Ovary (tissue), 9 donors: ENCODE data around the gene EXOSC7. TPM values are rescaled to one million over a fixed set of nuclear protein-coding genes. Genes with fewer than 3 reads are reported as not detected.

Experiments
- DNase-seq, 5 donors: peaks; one replicate each; pipeline ENCODE4 v3.0.0-alpha.2; 2019 to 2020
- H3K27ac ChIP-seq, 2 donors: fragments of 200-600 bp; one replicate each; pipeline versions ENCODE4 v1.5.1 to v1.8.0; 2019 to 2022
- H3K27me3 ChIP-seq: fragments of 200-600 bp; one replicate; pipeline ENCODE4 v1.8.0; 2022
- H3K36me3 ChIP-seq: fragments of 200-600 bp; sonication (generic); one replicate; pipeline ENCODE4 v1.5.1; 2019
- H3K4me1 ChIP-seq: one replicate; pipeline ENCODE4 v1.8.1; 2013; ENCODE audit warnings: mild to moderate bottlenecking, moderate library complexity; ENCODE audit not compliant: insufficient read depth
- H3K4me3 ChIP-seq: fragments of 200-600 bp; sonication (generic); one replicate; pipeline ENCODE4 v1.5.1; 2017
- H3K9me3 ChIP-seq, 2 donors: fragments of 200-600 bp in 1 of 2; sonication (generic) in 1 of 2; one replicate each; pipeline versions ENCODE4 v1.5.1 to v1.8.1; 2013 to 2019; ENCODE audit warnings: mild to moderate bottlenecking in 1 of 2, moderate library complexity in 1 of 2
- CTCF ChIP-seq, 3 donors: fragments of 450-650 bp in 2 of 3; fragments of 200-600 bp in 1 of 3; IDR thresholded peaks; one replicate each; pipeline versions ENCODE4 v1.5.1 to v1.8.0; 2016 to 2022; ENCODE audit warnings: antibody characterized with exemption in 3 of 3, mild to moderate bottlenecking in 1 of 3
- EP300 ChIP-seq: sonication (generic); formaldehyde crosslinking; IDR thresholded peaks from one replicate; pipeline ENCODE4 v1.6.1; 2017; ENCODE audit warnings: antibody characterized with exemption
- POLR2A ChIP-seq: fragments of 450-650 bp; IDR thresholded peaks from one replicate; pipeline ENCODE4 v1.6.1; 2017; ENCODE audit warnings: antibody characterized with exemption, mild to moderate bottlenecking, moderate library complexity
- WGBS, 3 donors: extraction: QIAGEN DNeasy Blood & Tissue Kit in 1 of 3; methylation state at CpG; one replicate each; pipeline versions ENCODE4 v1.1.5 to v1.1.7; 2013 to 2017; 5-methylcytosine and 5-hydroxymethylcytosine counted together
- intact Hi-C, 4 donors: fragments of 100-400 bp; cut with DNase I; formaldehyde crosslinking; loops; one replicate each; pipeline versions ENCODE4 v1.11.0 to v1.15.1; 2022 to 2023
- polyA plus RNA-seq, 2 donors: library from polyadenylated mRNA; stranded (reverse); fragments of 200-250 nt in 1 of 2; fragments of 350-450 nt in 1 of 2; fragmentation: Illumina TruSeq in 1 of 2; extraction: RNeasy Lipid Tissue Mini Kit (QIAGEN cat#74804) in 1 of 2; gene quantifications; one replicate each; pipeline ENCODE4 v1.2.3, GENCODE V29; 2013 to 2014
- total RNA-seq, 7 donors: library from RNA; depleted of rRNA in 2 of 7; stranded (reverse); fragments of >200 nt in 2 of 7; fragmentation: NEBNext Ultra II Directional in 3 of 7; extraction: Animal tissue kit (Norgen Biotek cat#: 25700) in 3 of 7; gene quantifications; one replicate each; pipeline versions ENCODE4 v1.1.0 to v1.2.4, GENCODE V29; 2016 to 2023
- donor health status: DM: no; HTN: no; CAD: no; lungs with moderate emphysema.
- donor health status: DM: no; HTN: no; CAD: no.
- donor health status: Bipolar disorder and iron deficiency.
- donor health status: DM: yes; HTN: yes; CAD: no.
- donor health status: DM: no; HTN: no; CAD: no.
- donor health status: DM: yes; HTN: yes; CAD: no.

Gene EXOSC7
- total and polyA plus RNA-seq, 9 donors: 28.3 to 39.3 (median 35.4) TPM

GRCh38 chr3:45027441-45027840, 51.4 kb downstream of the EXOSC7 start:
- H3K4me3 ChIP-seq: no peak overlapping the region
- 61 to 73% (median 72%) methylated on average over 4 of the region's 4 CpGs for WGBS, 3 donors
- TF ChIP-seq POLR2A (no peak), EP300 (no peak), CTCF (IDR thresholded peaks at IDR 0.05) (no peak)
- H3K27me3 ChIP-seq: no peaks in the 10 kb centered on the region
- no peak for DNase-seq
- intact Hi-C loops: no loop called here
- no peak overlapping the region for H3K27ac ChIP-seq
- no peaks in the 10 kb centered on the region for H3K9me3 ChIP-seq
- H3K36me3 ChIP-seq: no peaks in the 10 kb centered on the region
- H3K4me1 ChIP-seq: peaks cover 15% of the 10 kb centered on the region

- Histone ChIP-seq H3K27ac (no peak overlapping the region), H3K36me3 (no peaks in the 10 kb centered on the region), H3K4me1 (peaks cover 15% of the 10 kb centered on the region), H3K4me3 (no peak overlapping the region), H3K27me3 (no peaks in the 10 kb centered on the region), H3K9me3 (no peaks in the 10 kb centered on the region)
- intact Hi-C loops: no loop called here
- DNase-seq: no peak
- WGBS, 3 donors: 89 to 94% (median 93%) methylated on average over 2 of the region's 2 CpGs
- TF ChIP-seq EP300 (no peak), POLR2A (no peak), CTCF (IDR thresholded peaks at IDR 0.05) (no peak)
Observed at GRCh38 chr3:45029216-45029615, 53.2 kb downstream of the EXOSC7 start.

- Histone ChIP-seq H3K36me3 (no peaks in the 10 kb centered on the region), H3K27ac (no peak overlapping the region), H3K9me3 (no peaks in the 10 kb centered on the region), H3K4me3 (no peak overlapping the region), H3K27me3 (no peaks in the 10 kb centered on the region), H3K4me1 (peaks cover 15% of the 10 kb centered on the region)
- WGBS, 3 donors: 59 to 72% (median 62%) methylated on average over 5 of the region's 5 CpGs
- no peak for DNase-seq
- intact Hi-C loops: loop anchor here in 3 of 4 donors (10.0 kb wide), 3 partner anchors 465 to 485 kb away; no protein-coding TSS in a partner anchor
- TF ChIP-seq POLR2A (no peak), CTCF (IDR thresholded peaks at IDR 0.05) (no peak), EP300 (no peak)
Observed at GRCh38 chr3:45029661-45030060, 53.6 kb downstream of the EXOSC7 start.

- intact Hi-C loops: loop anchor here in 3 of 4 donors (10.0 kb wide), 3 partner anchors 463 to 483 kb away; no protein-coding TSS in a partner anchor
- no peak overlapping the region for H3K27ac ChIP-seq
- no peak for TF ChIP-seq POLR2A
- no peak for TF ChIP-seq CTCF (IDR thresholded peaks at IDR 0.05)
- TF ChIP-seq EP300: no peak
- H3K36me3 ChIP-seq: no peaks in the 10 kb centered on the region
- 84 to 96% (median 89%) methylated on average over 2 to 3 of the region's 3 CpGs for WGBS, 3 donors
- no peaks in the 10 kb centered on the region for H3K27me3 ChIP-seq
- H3K4me3 ChIP-seq: no peak overlapping the region
- H3K9me3 ChIP-seq: no peaks in the 10 kb centered on the region
- DNase-seq: no peak
- peaks cover 6% of the 10 kb centered on the region for H3K4me1 ChIP-seq
Observed at GRCh38 chr3:45031531-45031930, 55.5 kb downstream of the EXOSC7 start.
